ENCODE data around the gene RDH12.

GRCh38 chr14:67763158-67763822 lies 61.6 kb downstream of the RDH12 start:
- TF ChIP-seq, protein P1, sequence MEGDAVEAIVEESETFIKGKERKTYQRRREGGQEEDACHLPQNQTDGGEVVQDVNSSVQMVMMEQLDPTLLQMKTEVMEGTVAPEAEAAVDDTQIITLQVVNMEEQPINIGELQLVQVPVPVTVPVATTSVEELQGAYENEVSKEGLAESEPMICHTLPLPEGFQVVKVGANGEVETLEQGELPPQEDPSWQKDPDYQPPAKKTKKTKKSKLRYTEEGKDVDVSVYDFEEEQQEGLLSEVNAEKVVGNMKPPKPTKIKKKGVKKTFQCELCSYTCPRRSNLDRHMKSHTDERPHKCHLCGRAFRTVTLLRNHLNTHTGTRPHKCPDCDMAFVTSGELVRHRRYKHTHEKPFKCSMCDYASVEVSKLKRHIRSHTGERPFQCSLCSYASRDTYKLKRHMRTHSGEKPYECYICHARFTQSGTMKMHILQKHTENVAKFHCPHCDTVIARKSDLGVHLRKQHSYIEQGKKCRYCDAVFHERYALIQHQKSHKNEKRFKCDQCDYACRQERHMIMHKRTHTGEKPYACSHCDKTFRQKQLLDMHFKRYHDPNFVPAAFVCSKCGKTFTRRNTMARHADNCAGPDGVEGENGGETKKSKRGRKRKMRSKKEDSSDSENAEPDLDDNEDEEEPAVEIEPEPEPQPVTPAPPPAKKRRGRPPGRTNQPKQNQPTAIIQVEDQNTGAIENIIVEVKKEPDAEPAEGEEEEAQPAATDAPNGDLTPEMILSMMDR (IDR thresholded peaks at IDR 0.05): no peak
- TF ChIP-seq POLR2A (IDR thresholded peaks at IDR 0.05): no peak
